H9 (cell line): ENCODE measurements around the gene LIN7A. TPM values are rescaled to one million over a fixed set of nuclear protein-coding genes. Genes with fewer than 3 reads are reported as not detected.

Experiments used
- DNase-seq: peaks from one replicate; pipeline ENCODE4 v3.0.0-alpha.2; 2017
- H2AFZ ChIP-seq: one replicate; pipeline ENCODE4 v1.6.1; 2013; ENCODE audit warnings: mild to moderate bottlenecking, low read length, control low read depth, moderate library complexity
- H2AK5ac ChIP-seq: 2 replicates; pipeline ENCODE4 v1.6.1; 2013; ENCODE audit warnings: low read length, control low read depth, mixed read lengths; ENCODE audit not compliant: insufficient read length
- H2BK120ac ChIP-seq: one replicate; pipeline ENCODE4 v1.6.1; 2013; ENCODE audit warnings: low read depth, mild to moderate bottlenecking, low read length, control low read depth, inconsistent platforms; ENCODE audit not compliant: poor library complexity, severe bottlenecking
- H2BK12ac ChIP-seq: 2 replicates; pipeline ENCODE4 v1.6.1; 2013; ENCODE audit warnings: low read length, control low read depth, mixed read lengths, low read depth; ENCODE audit not compliant: insufficient read length
- H2BK15ac ChIP-seq: 2 replicates; pipeline ENCODE4 v1.6.1; 2013; ENCODE audit warnings: low read depth, low read length, control low read depth
- H2BK20ac ChIP-seq: one replicate; pipeline ENCODE4 v1.6.1; 2013; ENCODE audit warnings: low read depth, mild to moderate bottlenecking, low read length, control low read depth, inconsistent platforms; ENCODE audit not compliant: poor library complexity, severe bottlenecking
- H2BK5ac ChIP-seq: 2 replicates; pipeline ENCODE4 v1.6.1; 2013; ENCODE audit warnings: low read length, control low read depth, mixed read lengths; ENCODE audit not compliant: insufficient read length
- H3K14ac ChIP-seq: 2 replicates; pipeline ENCODE4 v1.6.1; 2013; ENCODE audit warnings: low read length, control low read depth; ENCODE audit not compliant: insufficient read depth
- H3K18ac ChIP-seq: 2 replicates; pipeline ENCODE4 v1.6.1; 2013; ENCODE audit warnings: low read depth, mild to moderate bottlenecking, mixed read lengths, low read length, control low read depth; ENCODE audit not compliant: insufficient read length
- H3K23ac ChIP-seq: 2 replicates; pipeline ENCODE4 v1.6.1; 2013; ENCODE audit warnings: low read length, control low read depth, mixed read lengths, low read depth; ENCODE audit not compliant: insufficient read length
- H3K23me2 ChIP-seq: 2 replicates; pipeline ENCODE4 v1.6.1; 2013; ENCODE audit warnings: low read depth, mild to moderate bottlenecking, mixed read lengths, low read length, control low read depth; ENCODE audit not compliant: insufficient read length, poor library complexity, severe bottlenecking
- H3K27ac ChIP-seq: 2 replicates; pipeline ENCODE4 v1.5.1; 2013; ENCODE audit warnings: low read length, control low read depth, mixed read lengths, low read depth; ENCODE audit not compliant: insufficient read length
- H3K27me3 ChIP-seq: 2 replicates; pipeline ENCODE4 v1.6.1; 2013; ENCODE audit warnings: low read length, control low read depth, inconsistent platforms; ENCODE audit not compliant: insufficient read depth
- H3K4ac ChIP-seq: 2 replicates; pipeline ENCODE4 v1.6.1; 2013; ENCODE audit warnings: low read depth, mild to moderate bottlenecking, control low read depth, inconsistent platforms, low read length, moderate library complexity
- H3K4me1 ChIP-seq: 2 replicates; pipeline ENCODE4 v1.6.1; 2013; ENCODE audit warnings: low read length, control low read depth, inconsistent platforms; ENCODE audit not compliant: insufficient read depth
- H3K4me2 ChIP-seq: 2 replicates; pipeline ENCODE4 v1.6.1; 2013; ENCODE audit warnings: low read length, control low read depth, mixed read lengths; ENCODE audit not compliant: insufficient read length, insufficient read depth
- H3K56ac ChIP-seq: 2 replicates; pipeline ENCODE4 v1.6.1; 2013; ENCODE audit warnings: low read depth, mild to moderate bottlenecking, mixed read lengths, low read length, control low read depth; ENCODE audit not compliant: insufficient read length
- H3K79me1 ChIP-seq: 2 replicates; pipeline ENCODE4 v1.6.1; 2013; ENCODE audit warnings: low read depth, mild to moderate bottlenecking, moderate library complexity, low read length, control low read depth, inconsistent platforms; ENCODE audit not compliant: insufficient read depth, poor library complexity, severe bottlenecking
- H3K79me2 ChIP-seq: 2 replicates; pipeline ENCODE4 v1.6.1; 2013; ENCODE audit warnings: low read length, control low read depth, inconsistent platforms; ENCODE audit not compliant: insufficient read depth
- H3K9ac ChIP-seq: 2 replicates; pipeline ENCODE4 v1.6.1; 2013; ENCODE audit warnings: low read length, control low read depth, mixed read lengths; ENCODE audit not compliant: insufficient read length; ENCODE audit errors: extremely low read depth
- H3K9me3 ChIP-seq: one replicate; pipeline ENCODE4 v1.6.1; 2013; ENCODE audit warnings: low read depth, low read length, inconsistent platforms; ENCODE audit not compliant: control insufficient read depth
- H3T11ph ChIP-seq: one replicate; pipeline ENCODE4 v1.6.1; 2013; ENCODE audit warnings: mild to moderate bottlenecking, low read length, control low read depth, inconsistent platforms
- H4K20me1 ChIP-seq: one replicate; pipeline ENCODE4 v1.6.1; 2013; ENCODE audit not compliant: control insufficient read depth, insufficient read length, insufficient read depth
- H4K5ac ChIP-seq: 2 replicates; pipeline ENCODE4 v1.6.1; 2013; ENCODE audit warnings: low read depth, mild to moderate bottlenecking, mixed read lengths, low read length, control low read depth; ENCODE audit not compliant: insufficient read length
- H4K8ac ChIP-seq: replicated peaks from 2 replicates; pipeline ENCODE4 v1.6.1; 2013; ENCODE audit warnings: low read length, control low read depth, mixed read lengths, low read depth; ENCODE audit not compliant: insufficient read length
- H4K91ac ChIP-seq: 2 replicates; pipeline ENCODE4 v1.6.1; 2013; ENCODE audit warnings: low read depth, mild to moderate bottlenecking, moderate library complexity, mixed read lengths, low read length, control low read depth; ENCODE audit not compliant: insufficient read length
- H3K27ac Mint-ChIP-seq, 3 experiments: 2 replicates in 2 of 3; 3 replicates in 1 of 3; pipeline ENCODE4 v1.8.0; 2020 to 2021; ENCODE audit warnings: mixed read lengths in 3 of 3, mild to moderate bottlenecking in 1 of 3, moderate library complexity in 1 of 3
- H3K27me3 Mint-ChIP-seq: 2 replicates; pipeline ENCODE4 v1.8.0; 2021; ENCODE audit warnings: low read depth, mild to moderate bottlenecking, moderate library complexity, mixed read lengths
- H3K36me3 Mint-ChIP-seq, 3 experiments: 2 replicates in 2 of 3; 3 replicates in 1 of 3; pipeline ENCODE4 v1.8.0; 2020 to 2021; ENCODE audit warnings: low read depth in 3 of 3, mixed read lengths in 3 of 3; ENCODE audit not compliant: insufficient read depth in 1 of 3
- H3K4me1 Mint-ChIP-seq, 2 experiments: 2 replicates each; pipeline ENCODE4 v1.8.0; 2020; ENCODE audit warnings: mixed read lengths in 2 of 2
- H3K4me3 Mint-ChIP-seq, 2 experiments: 2 replicates in 1 of 2; 3 replicates in 1 of 2; pipeline ENCODE4 v1.8.0; 2020 to 2021; ENCODE audit warnings: mild to moderate bottlenecking in 2 of 2, mixed read lengths in 2 of 2, moderate library complexity in 1 of 2
- H3K9me3 Mint-ChIP-seq, 2 experiments: 2 replicates in 1 of 2; 3 replicates in 1 of 2; pipeline ENCODE4 v1.8.0; 2020; ENCODE audit warnings: mild to moderate bottlenecking in 2 of 2, mixed read lengths in 2 of 2, moderate library complexity in 1 of 2
- WGBS: extraction: QIAGEN DNeasy Blood & Tissue Kit; methylation state at CpG from one replicate; pipeline ENCODE4 v1.1.7; 2013; ENCODE audit warnings: missing lambda C conversion rate, low lambda C conversion rate, mixed read lengths; ENCODE audit not compliant: insufficient read length; ENCODE audit errors: extremely low coverage; 5-methylcytosine and 5-hydroxymethylcytosine counted together
- total RNA-seq: library from RNA; stranded (reverse); gene quantifications from 2 replicates; pipeline ENCODE4 v1.2.1, GENCODE V29; 2021
- TF ChIP-seq, protein P1 (sequence below): fragments of 200-600 bp; sonication (generic); conservative IDR thresholded peaks from 3 replicates; pipeline ENCODE4 v1.8.0; 2021; ENCODE audit warnings: antibody characterized with exemption, mild to moderate bottlenecking

The LIN7A gene
- total RNA-seq, 1 experiment from 2014 or later = 18.3 TPM

DNA sequence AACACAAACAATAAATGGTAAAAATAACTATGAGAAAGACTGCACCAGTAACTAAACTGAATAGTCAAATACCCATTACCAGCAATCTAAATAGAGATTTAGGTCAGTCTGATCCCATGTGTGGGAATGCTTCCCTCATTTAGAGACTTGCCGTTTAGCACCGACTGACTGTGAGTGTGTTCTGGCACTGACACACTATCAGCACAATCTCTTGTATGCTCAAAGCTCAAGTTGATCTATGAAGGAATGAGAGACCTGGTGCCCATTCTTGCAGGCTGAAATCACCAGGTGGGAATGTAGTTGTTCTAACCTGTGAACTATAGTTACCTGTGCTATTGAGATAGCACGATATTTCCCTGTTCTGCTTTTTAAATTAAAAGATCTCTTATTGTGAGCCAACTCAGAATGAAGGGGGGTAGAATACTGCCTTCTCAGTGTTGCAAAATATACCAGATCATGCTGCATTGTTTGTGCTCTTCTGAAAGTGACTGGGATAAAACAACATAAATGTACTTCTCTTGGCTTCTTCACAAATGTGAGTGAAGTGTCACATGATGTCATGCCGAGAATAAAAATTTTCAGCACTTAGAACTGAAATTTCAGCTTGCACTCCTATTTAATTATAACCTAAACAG lies 99.6 kb downstream of the LIN7A start:
- Histone ChIP-seq H3K18ac (no peak overlapping the region), H3K79me1 (no peaks in the 10 kb centered on the region), H4K91ac (no peak overlapping the region), H2BK20ac (no peak overlapping the region), H3K4me1 (no peaks in the 10 kb centered on the region), H4K8ac (no peak overlapping the region), H3K27ac (no peak overlapping the region), H3K9ac (no peak overlapping the region), H2BK12ac (no peak overlapping the region), H3K23ac (no peak overlapping the region), H2AK5ac (no peak overlapping the region), H2BK120ac (no peak overlapping the region), H2BK5ac (no peak overlapping the region), H4K20me1 (no peaks in the 10 kb centered on the region), H3T11ph (no peak overlapping the region), H3K23me2 (no peaks in the 10 kb centered on the region), H3K4me2 (no peak overlapping the region), H2BK15ac (no peak overlapping the region), H3K27me3 (no peaks in the 10 kb centered on the region), H3K56ac (no peak overlapping the region), H3K9me3 (no peaks in the 10 kb centered on the region), H3K4ac (no peak overlapping the region), H2AFZ (no peak overlapping the region), H3K79me2 (no peaks in the 10 kb centered on the region), H4K5ac (no peak overlapping the region), H3K14ac (no peak overlapping the region)
- H3K9me3 Mint-ChIP-seq = no peaks in the 10 kb centered on the region
- H3K27me3 Mint-ChIP-seq = no peaks in the 10 kb centered on the region
- peak overlapping the region in 1 of 3 experiments; percentile 90; a peak in 2 of 7 replicates for H3K27ac Mint-ChIP-seq
- peaks cover 0 to 2% (median 0%) of the 10 kb centered on the region in 3 experiments; a peak in 2 of 7 replicates for H3K36me3 Mint-ChIP-seq
- TF ChIP-seq, protein P1, sequence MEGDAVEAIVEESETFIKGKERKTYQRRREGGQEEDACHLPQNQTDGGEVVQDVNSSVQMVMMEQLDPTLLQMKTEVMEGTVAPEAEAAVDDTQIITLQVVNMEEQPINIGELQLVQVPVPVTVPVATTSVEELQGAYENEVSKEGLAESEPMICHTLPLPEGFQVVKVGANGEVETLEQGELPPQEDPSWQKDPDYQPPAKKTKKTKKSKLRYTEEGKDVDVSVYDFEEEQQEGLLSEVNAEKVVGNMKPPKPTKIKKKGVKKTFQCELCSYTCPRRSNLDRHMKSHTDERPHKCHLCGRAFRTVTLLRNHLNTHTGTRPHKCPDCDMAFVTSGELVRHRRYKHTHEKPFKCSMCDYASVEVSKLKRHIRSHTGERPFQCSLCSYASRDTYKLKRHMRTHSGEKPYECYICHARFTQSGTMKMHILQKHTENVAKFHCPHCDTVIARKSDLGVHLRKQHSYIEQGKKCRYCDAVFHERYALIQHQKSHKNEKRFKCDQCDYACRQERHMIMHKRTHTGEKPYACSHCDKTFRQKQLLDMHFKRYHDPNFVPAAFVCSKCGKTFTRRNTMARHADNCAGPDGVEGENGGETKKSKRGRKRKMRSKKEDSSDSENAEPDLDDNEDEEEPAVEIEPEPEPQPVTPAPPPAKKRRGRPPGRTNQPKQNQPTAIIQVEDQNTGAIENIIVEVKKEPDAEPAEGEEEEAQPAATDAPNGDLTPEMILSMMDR = no peak
- no peak overlapping the region for H3K4me3 Mint-ChIP-seq
- no CpG with 5 or more reads among the region's 4 CpGs for WGBS
- DNase-seq = no peak
- peaks cover 18 to 21% of the 10 kb centered on the region in 2 experiments for H3K4me1 Mint-ChIP-seq
